NCI-H69 (cell line): ENCODE measurements around the gene EIF5.
"Not testable (repeated sequence)": the region's sequence is repeated elsewhere in the genome, so short reads cannot be mapped to it uniquely, and the experiment has no call there.

Source experiments
- DNase-seq: peaks from one replicate; lab custom pipeline; 2025; lab: John Stamatoyannopoulos, UW

EIF5 gene

DNA sequence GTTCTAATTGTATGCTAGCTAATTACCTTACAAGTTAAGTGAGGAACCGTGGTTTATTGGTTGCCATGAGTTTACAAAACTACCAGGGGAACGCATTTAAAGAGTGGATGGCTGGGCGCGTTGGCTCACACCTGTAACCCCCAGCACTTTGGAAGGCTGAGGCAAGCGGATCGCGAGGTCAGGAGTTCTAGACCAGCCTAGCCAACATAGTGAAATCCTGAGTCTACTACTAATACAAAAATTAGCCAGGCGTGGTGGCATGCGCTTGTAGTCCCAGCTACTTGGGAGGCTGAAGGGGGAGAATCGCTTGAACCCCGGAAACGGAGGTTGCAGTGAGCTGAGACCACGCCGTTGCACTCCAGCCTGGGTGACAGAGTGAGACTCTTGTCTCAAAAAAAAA is 2.2 kb downstream of the EIF5 start:
- no peak for DNase-seq

- DNase-seq = no peak
Observed at GRCh38 chr14:103337794-103338193, 3.8 kb downstream of the EIF5 start.

- DNase-seq = no peak
Observed at GRCh38 chr14:103339561-103339960, 5.5 kb downstream of the EIF5 start.

GRCh38 chr14:103340480-103341212 is 6.6 kb downstream of the EIF5 start:
- DNase-seq = no peak

DNA sequence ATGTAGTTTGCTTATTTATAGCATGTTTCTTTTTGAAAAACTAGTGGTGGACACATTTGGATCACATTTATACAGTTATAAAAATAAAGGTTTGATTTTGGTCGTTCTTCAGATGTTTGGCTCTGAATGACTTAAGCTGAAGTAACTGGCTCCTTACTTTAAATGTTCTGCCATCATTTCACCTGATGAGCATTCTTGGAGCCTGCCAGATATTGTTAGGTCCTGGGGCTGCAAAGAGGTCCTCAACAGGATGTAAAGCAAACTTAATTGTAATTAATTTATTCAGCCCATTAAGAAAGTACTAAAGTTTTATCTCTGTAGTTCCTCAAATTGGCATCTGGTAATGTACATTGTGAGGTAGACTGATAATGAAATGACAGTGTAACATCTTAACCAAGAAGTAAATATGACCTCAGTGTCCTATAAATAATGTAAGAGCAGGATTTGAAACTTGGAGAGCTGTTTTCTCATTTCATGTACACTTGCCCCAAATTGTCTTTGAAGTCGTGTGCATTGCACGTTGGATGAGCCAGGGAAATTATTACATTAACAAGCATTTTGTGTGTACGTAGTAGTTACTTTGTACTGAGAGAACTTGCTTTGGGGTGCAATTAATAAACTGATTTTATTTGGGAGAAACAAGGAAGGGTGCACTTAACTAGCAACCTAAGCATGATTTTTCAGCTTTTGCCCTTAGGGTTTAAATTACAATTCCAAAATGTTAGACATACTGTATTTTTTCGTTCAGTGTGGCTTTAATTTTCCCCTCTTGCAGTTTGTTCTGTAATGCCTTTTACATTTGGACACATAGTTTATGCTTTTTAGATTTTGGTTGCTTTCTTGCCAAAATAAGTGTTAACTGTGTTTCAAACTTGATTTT is 7.5 kb downstream of the EIF5 start:
- no peak for DNase-seq

DNA sequence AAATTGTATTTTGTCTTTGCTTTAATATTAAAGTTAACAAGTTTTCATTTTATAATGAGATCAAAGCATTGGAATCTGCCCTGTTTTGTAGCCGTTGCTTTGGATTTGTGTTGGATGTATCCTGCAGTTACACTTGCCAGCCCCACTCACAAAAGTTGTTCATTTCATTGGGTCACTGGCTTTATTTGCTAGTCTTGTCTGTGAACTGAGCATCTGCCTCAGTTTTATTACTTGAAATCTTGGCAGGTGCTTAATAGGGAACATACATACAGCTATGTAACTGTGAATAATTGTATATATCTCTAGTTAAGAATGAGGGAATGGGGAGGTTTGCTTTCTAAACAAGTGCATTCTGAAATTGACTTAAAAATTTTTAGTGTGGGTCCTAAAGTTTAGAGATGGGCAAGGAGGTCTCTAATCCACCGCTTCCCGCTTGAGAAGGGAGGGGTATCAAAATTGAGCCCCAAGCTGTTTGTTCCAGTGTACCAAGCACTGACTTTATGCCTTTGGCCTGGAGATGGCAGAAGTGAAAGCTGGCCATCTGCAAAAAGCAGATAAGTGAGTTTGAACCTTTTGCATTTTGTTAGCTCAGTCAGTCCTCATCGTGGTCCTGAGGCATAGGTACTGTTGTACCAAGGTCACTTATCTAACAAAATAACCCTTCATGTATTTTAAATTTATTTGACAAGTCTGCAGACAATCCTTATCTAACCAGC is 9.3 kb downstream of the EIF5 start:
- no peak for DNase-seq

GRCh38 chr14:103343905-103344797 is 10.1 kb downstream of the EIF5 start:
- no peak for DNase-seq

- DNase-seq = no peak
Observed at GRCh38 chr14:103346286-103346685, 12.2 kb downstream of the EIF5 start.

DNA sequence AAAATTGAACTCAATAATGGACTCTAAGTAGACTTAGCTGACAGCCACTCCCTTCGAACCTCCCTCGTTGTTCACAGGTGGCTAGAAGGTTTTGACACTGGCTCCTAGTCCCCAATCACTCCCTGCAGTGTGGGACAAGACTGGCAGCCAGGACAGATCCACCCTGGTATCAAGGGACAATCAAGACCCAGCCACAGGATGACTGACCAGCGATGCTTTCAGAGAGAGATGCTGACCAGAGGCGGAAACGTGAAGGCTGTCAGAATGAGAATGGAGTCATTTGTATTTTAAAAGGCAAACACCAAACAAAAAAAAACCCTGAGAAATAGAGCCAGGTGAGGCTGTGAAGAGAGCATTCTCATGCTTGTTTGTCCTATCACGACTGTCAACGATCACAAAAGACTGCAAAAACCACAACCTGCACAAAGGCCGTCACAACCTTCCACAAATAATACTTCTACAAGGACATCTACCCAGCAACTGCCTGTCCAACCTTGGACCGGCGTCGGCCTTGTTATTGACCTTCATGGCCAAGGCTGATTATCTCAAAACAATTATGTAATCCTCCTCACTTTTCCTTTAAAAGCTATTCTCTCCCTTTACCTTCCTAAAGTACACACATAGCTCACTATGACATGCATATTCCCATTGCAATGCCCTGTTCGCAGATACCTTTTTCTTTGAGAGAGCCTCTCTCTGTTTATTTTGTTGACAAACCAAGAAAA is 13.2 kb downstream of the EIF5 start:
- DNase-seq = no peak

- DNase-seq = no peak
Observed at GRCh38 chr14:103348154-103348553, 14.1 kb downstream of the EIF5 start.

GRCh38 chr14:103349982-103350381 is 15.9 kb downstream of the EIF5 start:
- DNase-seq = no peak

DNA sequence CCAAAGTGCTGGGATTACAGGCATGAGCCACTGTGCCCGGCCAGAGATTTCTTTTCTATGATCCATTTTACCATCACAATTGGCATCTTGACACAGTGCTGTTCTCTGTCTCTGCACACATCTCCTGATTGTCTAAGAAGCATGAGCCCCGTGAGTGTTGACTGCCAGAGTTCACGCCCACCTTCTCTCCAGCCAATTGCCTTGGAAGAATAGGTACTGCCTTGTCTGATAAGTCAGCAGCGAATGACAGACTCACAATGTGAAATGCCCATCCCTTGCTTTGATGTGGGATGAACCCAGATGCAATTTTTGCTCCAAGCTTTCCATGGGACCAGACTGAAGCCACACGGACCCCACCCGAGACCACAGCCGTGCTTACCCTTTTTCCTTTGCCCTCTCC is 19.3 kb downstream of the EIF5 start:
- no peak for DNase-seq

DNA sequence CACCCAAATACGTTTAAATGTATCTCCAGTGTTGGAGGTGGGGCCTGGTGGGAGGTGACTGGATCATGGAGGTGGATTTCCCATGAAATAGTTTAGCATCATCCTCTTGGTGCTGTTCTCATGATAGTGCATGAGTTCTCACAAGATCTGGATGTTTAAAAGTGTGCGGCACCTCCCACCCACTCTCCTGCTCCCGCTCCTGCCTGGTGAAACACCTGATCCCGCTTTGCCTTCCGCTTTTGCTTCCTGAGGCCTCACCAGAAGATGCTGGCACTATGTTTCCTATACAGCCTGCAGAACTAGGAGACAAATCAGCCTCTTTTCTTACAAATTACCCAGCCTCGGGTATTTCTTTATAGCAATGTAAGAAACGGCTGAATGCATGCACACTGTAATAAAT is 20.1 kb downstream of the EIF5 start:
- DNase-seq = no peak

GRCh38 chr14:103356024-103356682 is 22.1 kb downstream of the EIF5 start:
- DNase-seq = no peak

- not testable (repeated sequence) for DNase-seq
Observed at GRCh38 chr14:103357552-103357951, 23.5 kb downstream of the EIF5 start.

DNA sequence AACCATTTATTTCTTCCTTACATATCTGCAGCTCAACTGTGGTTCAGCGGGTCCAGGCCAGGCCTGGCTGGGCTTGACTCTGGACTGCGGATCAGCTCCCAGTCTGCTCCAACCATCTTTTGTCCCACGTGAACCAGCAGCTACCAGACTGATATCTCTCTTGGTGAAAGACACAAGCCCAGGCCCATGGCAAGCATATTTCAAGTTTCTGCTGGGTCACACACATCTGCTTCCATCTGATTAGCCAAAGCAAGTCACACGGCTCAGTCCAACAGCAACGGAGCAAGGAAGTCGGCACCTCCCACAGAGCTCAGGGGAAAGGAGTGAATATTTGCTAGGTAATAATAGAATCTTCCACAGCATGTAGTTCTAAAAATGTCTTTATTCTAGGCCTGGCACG is 26.5 kb downstream of the EIF5 start:
- DNase-seq = no peak

DNA sequence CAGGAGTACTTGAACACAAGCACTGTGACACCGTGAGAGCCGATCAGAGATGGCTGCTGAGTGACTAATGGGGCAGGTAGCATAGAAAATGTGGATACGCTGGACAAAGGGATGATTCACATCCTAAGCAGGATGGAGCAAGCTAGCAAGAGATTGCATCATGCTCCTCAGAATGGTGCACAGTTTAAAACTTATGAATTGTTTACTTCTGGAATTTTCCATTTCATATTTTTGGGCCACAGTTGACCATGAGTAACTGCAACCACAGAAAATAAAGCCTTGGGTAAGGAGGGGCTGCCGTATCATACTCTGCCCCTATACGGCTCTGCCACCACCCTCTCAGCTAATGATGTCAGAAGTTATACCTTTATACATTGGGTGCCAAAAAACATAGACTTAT is 27.8 kb downstream of the EIF5 start:
- no peak for DNase-seq

- no peak for DNase-seq
Observed at GRCh38 chr14:103362780-103363179, 28.7 kb downstream of the EIF5 start.

DNA sequence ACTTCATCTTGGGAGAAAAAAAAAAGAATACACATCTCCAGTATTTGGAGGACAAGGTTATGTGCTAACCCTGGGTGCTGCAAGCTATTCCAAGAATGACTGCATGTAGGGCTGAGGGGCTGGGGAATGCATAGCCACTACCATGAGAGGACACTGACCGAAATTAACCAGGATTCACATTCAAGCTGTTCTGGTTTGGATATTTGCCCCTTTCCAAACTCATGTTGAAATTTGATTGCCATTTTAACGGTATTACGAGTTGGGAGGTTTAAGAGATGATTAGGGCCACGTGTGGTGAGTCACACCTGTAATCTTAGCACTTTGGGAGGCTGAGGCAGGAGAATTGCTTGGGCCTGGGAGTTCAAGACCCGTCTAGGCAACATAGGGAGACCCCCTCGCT is 32.7 kb downstream of the EIF5 start:
- no peak for DNase-seq

GRCh38 chr14:103367995-103368394 is 34.0 kb downstream of the EIF5 start:
- no peak for DNase-seq

GRCh38 chr14:103370087-103370486 is 36.0 kb downstream of the EIF5 start:
- DNase-seq = no peak
